GM12875 (cell line): ENCODE results near the gene F5.
"Not testable (repeated sequence)": the region's sequence is repeated elsewhere in the genome, so short reads cannot be mapped to it uniquely, and the experiment has no call there.

Experiments
- H3K4me3 ChIP-seq: one replicate; pipeline ENCODE4 v1.5.1; 2011; ENCODE audit warnings: low read depth, low read length, control low read depth
- CTCF ChIP-seq: IDR thresholded peaks from 2 replicates; pipeline ENCODE4 v1.5.1; 2011; ENCODE audit warnings: low read depth, mild to moderate bottlenecking, control low read depth, inconsistent platforms, low read length, moderate library complexity, borderline replicate concordance; ENCODE audit not compliant: insufficient read depth

Gene F5

GRCh38 chr1:169508432-169509338 lies 77.6 kb downstream of the F5 start:
- no peak overlapping the region for H3K4me3 ChIP-seq
- TF ChIP-seq CTCF: no peak

- H3K4me3 ChIP-seq: no peak overlapping the region
- no peak for TF ChIP-seq CTCF
These were observed 78.9 kb downstream of the F5 start for GRCh38 chr1:169507413-169507812.

- H3K4me3 ChIP-seq: not testable (repeated sequence)
These were observed 82.7 kb downstream of the F5 start for GRCh38 chr1:169503601-169504000.

- no peak for TF ChIP-seq CTCF
- no peak overlapping the region for H3K4me3 ChIP-seq
These were observed 86.5 kb downstream of the F5 start for GRCh38 chr1:169499807-169500206.

- H3K4me3 ChIP-seq: no peak overlapping the region
- TF ChIP-seq CTCF: no peak
These were observed 89.0 kb downstream of the F5 start for GRCh38 chr1:169497317-169497716.

- no peak overlapping the region for H3K4me3 ChIP-seq
- no peak for TF ChIP-seq CTCF
These were observed 90.4 kb downstream of the F5 start for GRCh38 chr1:169495916-169496315.

- no peak overlapping the region for H3K4me3 ChIP-seq
- TF ChIP-seq CTCF: no peak
These were observed 91.1 kb downstream of the F5 start for GRCh38 chr1:169495046-169495775.
